ENCODE measurements around the gene AMOTL2. TPM values are rescaled to one million over a fixed set of nuclear protein-coding genes. Genes with fewer than 3 reads are reported as not detected.

AMOTL2 gene
- total RNA-seq, 1 experiment from 2014 or later: 30.9 TPM

- Mint-ChIP-seq H3K4me1 (peaks cover 55 to 58% of the 10 kb centered on the region in 2 experiments), H3K4me3 (no peak overlapping the region), H3K27me3 (ENCODE audit: low read depth) (peaks cover 4% of the 10 kb centered on the region), H3K36me3 (ENCODE audit: insufficient read depth in 1 of 3, low read depth in 3 of 3) (no peaks in the 10 kb centered on the region; a peak in 1 of 7 replicates), H3K9me3 (no peaks in the 10 kb centered on the region), H3K27ac (peak overlapping the region; percentile 30 to 96 (median 68); a peak in 5 of 7 replicates)
- Histone ChIP-seq H3T11ph (ENCODE audit: low read length) (no peak overlapping the region), H3K18ac (ENCODE audit: insufficient read length, low read depth, low read length) (peak overlapping the region; percentile 55), H3K4me1 (ENCODE audit: insufficient read depth, low read length) (peaks cover 27% of the 10 kb centered on the region; the same call in 1 of the 2 replicates), H2BK5ac (ENCODE audit: insufficient read length, low read length) (peak overlapping the region; percentile 12), H2BK120ac (ENCODE audit: low read depth, low read length, poor library complexity, severe bottlenecking) (no peak overlapping the region), H3K79me1 (ENCODE audit: insufficient read depth, low read depth, low read length, poor library complexity, severe bottlenecking) (no peaks in the 10 kb centered on the region), H3K4ac (ENCODE audit: low read depth, low read length) (no peak overlapping the region; the same call in 1 of the 2 replicates), H3K14ac (ENCODE audit: insufficient read depth, low read length) (peak overlapping the region; percentile 70; the same call in 1 of the 2 replicates), H3K27me3 (ENCODE audit: insufficient read depth, low read length) (no peaks in the 10 kb centered on the region), H2BK15ac (ENCODE audit: low read depth, low read length) (no peak overlapping the region), H4K5ac (ENCODE audit: insufficient read length, low read depth, low read length) (peak overlapping the region; percentile 10), H3K9ac (ENCODE audit: extremely low read depth, insufficient read length, low read length) (no peak overlapping the region), H3K9me3 (ENCODE audit: control insufficient read depth, low read depth, low read length) (no peaks in the 10 kb centered on the region), H2AK5ac (ENCODE audit: insufficient read length, low read length) (no peak overlapping the region), H3K79me2 (ENCODE audit: insufficient read depth, low read length) (no peaks in the 10 kb centered on the region), H4K8ac (replicated peaks; ENCODE audit: insufficient read length, low read depth, low read length) (no peak overlapping the region), H3K27ac (ENCODE audit: insufficient read length, low read depth, low read length) (peak overlapping the region; percentile 70), H4K91ac (ENCODE audit: insufficient read length, low read depth, low read length) (peak overlapping the region; percentile 77), H3K23me2 (ENCODE audit: insufficient read length, low read depth, low read length, poor library complexity, severe bottlenecking) (no peaks in the 10 kb centered on the region), H3K23ac (ENCODE audit: insufficient read length, low read depth, low read length) (no peak overlapping the region), H2BK12ac (ENCODE audit: insufficient read length, low read depth, low read length) (peak overlapping the region; percentile 68), H2AFZ (ENCODE audit: low read length) (no peak overlapping the region), H3K4me2 (ENCODE audit: insufficient read depth, insufficient read length, low read length) (no peak overlapping the region), H4K20me1 (ENCODE audit: control insufficient read depth, insufficient read depth, insufficient read length) (no peaks in the 10 kb centered on the region), H3K56ac (ENCODE audit: insufficient read length, low read depth, low read length) (no peak overlapping the region), H2BK20ac (ENCODE audit: low read depth, low read length, poor library complexity, severe bottlenecking) (no peak overlapping the region)
- no CpG with 5 or more reads among the region's 4 CpGs for WGBS (ENCODE audit: extremely low coverage, insufficient read length, low lambda C conversion rate)
- no peak for DNase-seq
- TF ChIP-seq CTCF (conservative IDR thresholded peaks at IDR 0.05): no peak
These were observed 46.7 kb downstream of the AMOTL2 start for GRCh38 chr3:134327594-134327975.

All from H9 (cell line).